Adrenal gland (tissue), 12 donors: ENCODE measurements around the gene SLCO2A1. TPM values are rescaled to one million over a fixed set of nuclear protein-coding genes. Genes with fewer than 3 reads are reported as not detected.
A peak's percentile ranks its signal among the peaks of the same experiment; 100 is the strongest.

Experiments used
- DNase-seq, 7 donors: peaks; one replicate each; pipeline ENCODE4 v3.0.0-alpha.2; 2019 to 2020
- H3K27ac ChIP-seq, 5 donors: fragments of 200-600 bp; sonication (generic) in 4 of 5; 1 replicate in 3 of 5; 2 replicates in 2 of 5; pipeline versions ENCODE4 v1.5.1 to v1.8.0; 2016 to 2020; ENCODE audit warnings: mild to moderate bottlenecking in 1 of 5
- H3K27me3 ChIP-seq: fragments of 200-600 bp; 2 replicates; pipeline ENCODE4 v1.8.0; 2021
- H3K36me3 ChIP-seq, 2 donors: fragments of 200-600 bp; replicated peaks in 1 of 2; 1 replicate in 1 of 2; 2 replicates in 1 of 2; pipeline versions ENCODE4 v1.5.1 to v1.8.0; 2018 to 2022
- H3K4me1 ChIP-seq, 2 donors: fragments of 200-600 bp; replicated peaks in 1 of 2; 1 replicate in 1 of 2; 2 replicates in 1 of 2; pipeline versions ENCODE4 v1.5.1 to v1.8.0; 2018 to 2021
- H3K4me3 ChIP-seq, 4 donors: fragments of 200-600 bp; sonication (generic) in 3 of 4; one replicate each; pipeline ENCODE4 v1.5.1; 2016 to 2018
- H3K9me3 ChIP-seq, 3 donors: fragments of 200-600 bp; sonication (generic) in 1 of 3; replicated peaks in 1 of 3; 1 replicate in 2 of 3; 2 replicates in 1 of 3; pipeline versions ENCODE4 v1.5.1 to v1.8.0; 2016 to 2021
- POLR2A ChIP-seq, 2 donors: fragments of 450-650 bp; IDR thresholded peaks; one replicate each; pipeline ENCODE4 v1.6.1; 2017; ENCODE audit warnings: antibody characterized with exemption in 2 of 2, mild to moderate bottlenecking in 2 of 2, moderate library complexity in 1 of 2
- WGBS, 4 donors: extraction: QIAGEN DNeasy Blood & Tissue Kit in 2 of 4; methylation state at CpG; one replicate each; pipeline versions ENCODE4 v1.1.5 to v1.1.7; 2013 to 2017; 5-methylcytosine and 5-hydroxymethylcytosine counted together
- intact Hi-C, 2 donors: fragments of 100-400 bp; cut with DNase I; formaldehyde crosslinking; loops; one replicate each; pipeline versions ENCODE4 v1.14.1 to v1.15.0; 2022 to 2023
- polyA plus RNA-seq, 3 donors: library from polyadenylated mRNA; stranded (reverse); fragments of 200-250 nt in 2 of 3; fragments of 350-450 nt in 1 of 3; fragmentation: Illumina TruSeq in 1 of 3; extraction: RNeasy Lipid Tissue Mini Kit (QIAGEN cat#74804) in 1 of 3; gene quantifications; one replicate each; pipeline ENCODE4 v1.2.3, GENCODE V29; 2013 to 2014
- total RNA-seq, 9 donors: library from RNA; depleted of rRNA in 4 of 9; stranded (reverse); fragments of >200 nt in 4 of 9; fragments of 120-200 nt in 1 of 9; fragmentation: NEBNext Ultra II Directional in 1 of 9; extraction: Animal tissue kit (Norgen Biotek cat#: 25700) in 1 of 9; gene quantifications; one replicate each; pipeline versions ENCODE4 v1.1.0 to v1.2.4, GENCODE V29; 2013 to 2023
- TF ChIP-seq, protein P1 (sequence below), 6 experiments: fragments of 450-650 bp in 4 of 6; fragments of 200-600 bp in 2 of 6; sonication (generic) in 1 of 6; IDR thresholded peaks; 1 replicate in 5 of 6; 2 replicates in 1 of 6; pipeline versions ENCODE4 v1.5.1 to v1.8.0; 2016 to 2021; ENCODE audit warnings: antibody characterized with exemption in 6 of 6, mild to moderate bottlenecking in 2 of 6, moderate library complexity in 1 of 6
- donor health status: healthy with polysubstance abuse.
- donor health status: Bipolar disorder and iron deficiency.
- donor health status: DM: yes; HTN: yes; CAD: no.
- donor health status: DM: no; HTN: no; CAD: no.
- donor health status: DM: no; HTN: no; CAD: no.
- donor health status: DM: yes; HTN: yes; CAD: no.

The SLCO2A1 gene
- total and polyA plus RNA-seq, 12 donors: 2.3 to 141 (median 29.5) TPM

DNA sequence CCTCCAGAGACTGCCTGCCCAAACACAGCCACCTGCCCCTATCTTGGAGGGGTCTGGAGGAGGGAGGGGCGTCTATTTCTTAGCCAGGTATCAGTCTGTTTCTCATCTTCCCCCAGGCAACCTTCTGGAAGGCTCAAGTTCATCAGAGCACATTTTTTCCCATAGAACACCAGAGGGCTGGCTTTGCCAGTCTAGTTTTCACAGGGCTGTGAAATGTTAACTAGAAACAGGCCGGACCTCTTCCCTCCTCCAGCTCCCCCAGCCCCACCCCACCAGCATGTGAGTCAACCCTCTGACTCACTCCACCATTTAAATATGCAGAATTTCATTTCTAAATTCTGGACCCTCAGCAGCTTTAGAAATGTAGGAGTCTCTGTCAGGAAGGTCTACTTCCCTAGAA is 66.9 kb downstream of the SLCO2A1 start:
- WGBS, 4 donors: 24 to 63% (median 29%) methylated on average over 2 of the region's 2 CpGs; no CpG with 5 or more reads in 1 of the 4 donors

DNA sequence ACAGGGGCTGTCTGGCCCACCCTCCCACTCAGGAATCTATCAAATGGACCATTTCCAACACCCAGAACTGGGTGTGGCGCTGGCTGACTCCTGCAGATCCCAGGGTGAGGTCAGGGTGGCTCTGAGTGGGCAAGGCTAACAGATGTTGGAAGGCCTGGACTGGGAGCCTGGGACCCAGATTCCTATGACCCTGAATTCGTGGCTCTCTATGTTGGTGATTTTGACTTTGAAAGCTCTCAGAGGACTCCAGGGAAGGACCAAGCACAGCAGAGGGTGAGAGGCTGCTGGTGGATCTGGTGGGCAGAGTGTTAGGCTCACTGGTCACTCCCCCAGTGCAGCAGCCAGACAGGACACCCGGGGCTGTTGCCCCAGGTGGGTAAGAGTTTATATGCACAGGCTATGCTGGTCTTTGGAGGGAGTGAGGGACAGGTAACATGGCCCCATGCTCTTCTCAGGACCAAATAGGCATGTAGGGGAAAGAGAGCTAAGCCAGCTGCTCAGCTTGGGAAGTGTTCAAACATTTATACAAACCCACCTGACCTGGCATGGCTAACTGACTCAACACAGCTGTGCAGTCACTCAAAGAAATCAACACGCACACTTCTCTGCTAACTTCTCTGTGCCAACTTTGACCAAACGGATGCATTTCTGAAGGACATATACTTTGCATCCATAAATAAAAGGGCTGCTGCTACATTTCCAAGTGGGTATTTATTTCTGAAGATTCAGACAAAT is 71.5 kb downstream of the SLCO2A1 start:
- 66 to 85% (median 77%) methylated on average over 3 to 5 of the region's 5 CpGs for WGBS, 4 donors
- H3K9me3 ChIP-seq: no peaks in the 10 kb centered on the region
- no peak overlapping the region for H3K27ac ChIP-seq

More for the DNA sequence above, 66.9 kb downstream of the SLCO2A1 start:
- H3K27ac ChIP-seq: no peak overlapping the region
- TF ChIP-seq, protein P1, sequence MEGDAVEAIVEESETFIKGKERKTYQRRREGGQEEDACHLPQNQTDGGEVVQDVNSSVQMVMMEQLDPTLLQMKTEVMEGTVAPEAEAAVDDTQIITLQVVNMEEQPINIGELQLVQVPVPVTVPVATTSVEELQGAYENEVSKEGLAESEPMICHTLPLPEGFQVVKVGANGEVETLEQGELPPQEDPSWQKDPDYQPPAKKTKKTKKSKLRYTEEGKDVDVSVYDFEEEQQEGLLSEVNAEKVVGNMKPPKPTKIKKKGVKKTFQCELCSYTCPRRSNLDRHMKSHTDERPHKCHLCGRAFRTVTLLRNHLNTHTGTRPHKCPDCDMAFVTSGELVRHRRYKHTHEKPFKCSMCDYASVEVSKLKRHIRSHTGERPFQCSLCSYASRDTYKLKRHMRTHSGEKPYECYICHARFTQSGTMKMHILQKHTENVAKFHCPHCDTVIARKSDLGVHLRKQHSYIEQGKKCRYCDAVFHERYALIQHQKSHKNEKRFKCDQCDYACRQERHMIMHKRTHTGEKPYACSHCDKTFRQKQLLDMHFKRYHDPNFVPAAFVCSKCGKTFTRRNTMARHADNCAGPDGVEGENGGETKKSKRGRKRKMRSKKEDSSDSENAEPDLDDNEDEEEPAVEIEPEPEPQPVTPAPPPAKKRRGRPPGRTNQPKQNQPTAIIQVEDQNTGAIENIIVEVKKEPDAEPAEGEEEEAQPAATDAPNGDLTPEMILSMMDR (IDR thresholded peaks at IDR 0.05): no peak
- TF ChIP-seq POLR2A (IDR thresholded peaks at IDR 0.05): no peak
- H3K9me3 ChIP-seq: no peaks in the 10 kb centered on the region
- no peak for DNase-seq
- H3K27me3 ChIP-seq: no peaks in the 10 kb centered on the region
- no peak overlapping the region for H3K4me3 ChIP-seq
- no peaks in the 10 kb centered on the region for H3K4me1 ChIP-seq
- intact Hi-C loops: no loop called here
- no peaks in the 10 kb centered on the region for H3K36me3 ChIP-seq

DNA sequence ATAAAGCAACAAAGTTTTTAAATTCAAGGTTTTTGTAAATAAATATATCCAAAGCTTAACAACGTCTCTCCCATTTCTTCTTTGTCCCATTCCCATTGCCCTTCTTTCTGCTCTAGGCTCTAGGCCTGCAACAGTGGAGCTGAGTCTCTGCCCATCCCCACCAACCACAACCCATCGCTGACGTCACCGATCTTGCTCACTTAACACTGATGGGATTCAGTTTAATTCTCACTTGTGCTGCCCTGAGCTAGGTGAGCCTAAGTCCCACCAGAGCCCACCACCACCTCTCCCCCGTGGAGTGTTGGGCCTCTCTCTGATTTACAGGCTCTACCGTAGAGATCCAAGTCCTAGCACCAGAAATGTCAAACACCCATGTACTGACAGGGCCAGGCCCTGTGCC is 72.7 kb downstream of the SLCO2A1 start:
- WGBS, 4 donors: 74 to 84% (median 81%) methylated on average over 5 to 6 of the region's 6 CpGs
- no peaks in the 10 kb centered on the region for H3K4me1 ChIP-seq
- no peak for DNase-seq

More for the DNA sequence above, 71.5 kb downstream of the SLCO2A1 start:
- no peaks in the 10 kb centered on the region for H3K27me3 ChIP-seq
- H3K4me3 ChIP-seq: no peak overlapping the region
- no peaks in the 10 kb centered on the region for H3K36me3 ChIP-seq
- intact Hi-C loops: no loop called here
- TF ChIP-seq POLR2A (IDR thresholded peaks at IDR 0.05): no peak
- TF ChIP-seq, protein P1 (IDR thresholded peaks at IDR 0.05): no peak
- no peak for DNase-seq
- no peaks in the 10 kb centered on the region for H3K4me1 ChIP-seq

DNA sequence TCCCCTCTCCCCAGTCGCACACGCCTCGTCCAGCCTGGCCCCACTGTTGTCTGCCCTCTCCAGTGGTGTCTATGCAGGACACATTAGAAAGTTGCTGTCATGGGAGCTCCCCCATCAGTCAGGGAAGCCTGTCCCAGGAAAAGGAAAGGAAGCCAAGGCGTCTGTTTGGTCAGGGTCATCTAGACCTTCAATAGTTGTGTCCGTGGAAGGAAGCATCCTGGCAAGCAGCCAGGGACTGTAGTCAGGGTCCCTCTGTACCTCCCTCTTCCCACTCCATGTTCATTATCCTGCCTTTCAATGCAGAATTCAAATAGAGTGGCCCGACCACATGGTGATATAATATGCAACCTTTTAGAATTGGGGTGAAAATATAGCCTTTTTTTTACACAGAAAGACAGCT is 73.4 kb downstream of the SLCO2A1 start:
- no peak for TF ChIP-seq POLR2A (IDR thresholded peaks at IDR 0.05)
- TF ChIP-seq, protein P1 (IDR thresholded peaks at IDR 0.05): no peak

More for the DNA sequence above, 72.7 kb downstream of the SLCO2A1 start:
- TF ChIP-seq POLR2A (IDR thresholded peaks at IDR 0.05): no peak
- TF ChIP-seq, protein P1 (IDR thresholded peaks at IDR 0.05): no peak
- Histone ChIP-seq H3K27me3 (no peaks in the 10 kb centered on the region), H3K9me3 (no peaks in the 10 kb centered on the region), H3K36me3 (no peaks in the 10 kb centered on the region), H3K27ac (no peak overlapping the region), H3K4me3 (no peak overlapping the region)
- intact Hi-C loops: no loop called here

More for the DNA sequence above, 73.4 kb downstream of the SLCO2A1 start:
- Histone ChIP-seq H3K36me3 (no peaks in the 10 kb centered on the region), H3K27me3 (no peaks in the 10 kb centered on the region), H3K9me3 (no peaks in the 10 kb centered on the region), H3K4me3 (no peak overlapping the region), H3K27ac (peak overlapping the region in 1 of 5 donors; percentile 39), H3K4me1 (no peaks in the 10 kb centered on the region)
- peak in 5 of 7 donors; percentile 39 to 76 (median 50) for DNase-seq
- 37 to 64% (median 48%) methylated on average over 4 to 6 of the region's 6 CpGs for WGBS, 4 donors
- intact Hi-C loops: no loop called here
